ENCODE measurements around the gene RIPK1. TPM values are rescaled to one million over a fixed set of nuclear protein-coding genes. Genes with fewer than 3 reads are reported as not detected.

Gene RIPK1
- polyA plus RNA-seq, 1 of the 3 experiments (the other 2 are of a cell fraction): 12.0 TPM

DNA sequence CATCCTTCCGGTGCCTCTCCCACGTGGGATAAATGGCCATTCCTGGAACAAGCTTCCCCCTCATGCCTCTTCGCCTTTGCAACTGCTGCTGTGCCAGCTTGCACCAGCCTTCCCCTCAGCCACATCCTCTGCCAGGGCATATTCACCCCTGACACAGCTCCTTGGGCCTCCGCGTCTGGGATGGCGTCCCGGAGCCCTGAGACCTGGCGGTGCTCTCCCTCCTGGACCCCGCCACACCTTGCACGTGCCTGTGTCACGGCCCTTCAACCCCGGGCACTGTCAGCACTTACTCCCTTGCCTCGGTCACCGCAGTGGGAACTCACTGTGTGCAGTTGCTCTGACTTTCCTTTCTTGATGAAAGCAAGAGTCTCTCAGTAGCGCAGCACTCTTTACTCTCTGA, 63.4 kb downstream of the RIPK1 start:
- Histone ChIP-seq H3K27ac (ENCODE audit: low read depth in 2 of 2, low read length in 1 of 2) (no peak overlapping the region), H4K20me1 (ENCODE audit: insufficient read depth) (no peaks in the 10 kb centered on the region), H3K9ac (no peak overlapping the region), H3K27me3 (ENCODE audit: insufficient read depth) (no peaks in the 10 kb centered on the region), H3F3A (replicated peaks; ENCODE audit: insufficient read depth) (no peaks in the 10 kb centered on the region), H2AFZ (ENCODE audit: low read depth) (no peak overlapping the region), H3K36me3 (replicated peaks in 1 of 2; ENCODE audit: control insufficient read depth in 1 of 2, insufficient read depth in 2 of 2, low read length in 1 of 2) (peaks cover 19 to 25% of the 10 kb centered on the region in 2 experiments), H3K4me2 (no peak overlapping the region), H3K9me3 (no peaks in the 10 kb centered on the region), H3K79me2 (ENCODE audit: insufficient read depth) (no peaks in the 10 kb centered on the region), H3K4me1 (ENCODE audit: control insufficient read depth in 1 of 2, insufficient read depth in 2 of 2, low read depth in 1 of 2, low read length in 1 of 2) (no peaks in the 10 kb centered on the region), H3K4me3 (ENCODE audit: low read depth in 2 of 2, low read length in 1 of 2) (no peak overlapping the region), H3K9me2 (no peaks in the 10 kb centered on the region)
- POLR2A ChIA-PET: no interaction called here
- CTCF ChIA-PET: interaction anchor here (0.8 to 1.2 kb wide), 3 partner anchors 9 to 120 kb away, joined by 3 to 5 read pairs (median 3); no protein-coding TSS in a partner anchor
- DNase-seq: no peak
- TF ChIP-seq JUND (IDR thresholded peaks at IDR 0.05): no peak
- TF ChIP-seq FOSL2 (IDR thresholded peaks at IDR 0.05; ENCODE audit: borderline replicate concordance, low read depth): no peak
- 95% methylated on average over 12 of the region's 15 CpGs for WGBS (ENCODE audit: low lambda C conversion rate)

DNA sequence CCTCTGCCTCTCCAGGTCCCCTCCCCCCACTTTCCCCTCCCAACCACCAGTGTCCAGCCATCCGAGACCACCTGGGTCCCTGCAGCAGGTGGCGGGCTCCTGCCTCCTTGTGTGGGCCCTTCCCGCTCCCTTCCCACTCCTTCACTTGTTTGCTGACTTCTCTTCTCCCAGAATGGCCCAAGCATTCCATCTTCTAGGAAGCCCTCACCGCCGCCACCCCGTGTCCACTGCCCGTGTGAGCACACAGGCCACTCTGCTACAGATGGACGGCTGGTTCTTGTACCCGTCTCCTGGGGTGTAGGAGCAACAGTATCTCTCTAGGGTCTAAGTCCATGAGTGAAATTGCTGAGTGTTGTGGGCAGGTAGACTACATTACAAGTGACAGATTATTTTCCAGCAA, 65.2 kb downstream of the RIPK1 start:
- ChIA-PET POLR2A (no interaction called here), CTCF (interaction anchor here (1.2 kb wide), 1 partner anchor 118 kb away, joined by 4 read pairs; no protein-coding TSS in a partner anchor)
- Histone ChIP-seq H3K36me3 (replicated peaks in 1 of 2; ENCODE audit: control insufficient read depth in 1 of 2, insufficient read depth in 2 of 2, low read length in 1 of 2) (peaks cover 30 to 35% of the 10 kb centered on the region in 2 experiments), H3K4me2 (no peak overlapping the region), H3K9ac (no peak overlapping the region), H3K79me2 (ENCODE audit: insufficient read depth) (no peaks in the 10 kb centered on the region), H4K20me1 (ENCODE audit: insufficient read depth) (no peaks in the 10 kb centered on the region), H3K4me3 (ENCODE audit: low read depth in 2 of 2, low read length in 1 of 2) (no peak overlapping the region), H3F3A (replicated peaks; ENCODE audit: insufficient read depth) (peaks cover 6% of the 10 kb centered on the region), H3K9me2 (no peaks in the 10 kb centered on the region), H3K27ac (ENCODE audit: low read depth in 2 of 2, low read length in 1 of 2) (no peak overlapping the region), H3K9me3 (no peaks in the 10 kb centered on the region), H3K4me1 (ENCODE audit: control insufficient read depth in 1 of 2, insufficient read depth in 2 of 2, low read depth in 1 of 2, low read length in 1 of 2) (no peaks in the 10 kb centered on the region), H3K27me3 (ENCODE audit: insufficient read depth) (no peaks in the 10 kb centered on the region), H2AFZ (ENCODE audit: low read depth) (no peak overlapping the region)
- no peak for TF ChIP-seq EZH2phosphoT487 (IDR thresholded peaks at IDR 0.05; ENCODE audit: borderline replicate concordance, low read depth)
- no peak for TF ChIP-seq RCOR1 (IDR thresholded peaks at IDR 0.05; ENCODE audit: low read length)
- TF ChIP-seq FOSL2 (IDR thresholded peaks at IDR 0.05; ENCODE audit: borderline replicate concordance, low read depth): no peak
- TF ChIP-seq RXRA (IDR thresholded peaks at IDR 0.05; ENCODE audit: borderline replicate concordance, low read depth): no peak
- no peak for TF ChIP-seq GABPA (IDR thresholded peaks at IDR 0.05; ENCODE audit: low read depth)
- no peak for TF ChIP-seq RAD21 (IDR thresholded peaks at IDR 0.05; ENCODE audit: low read length)
- 93% methylated on average over 9 of the region's 9 CpGs for WGBS (ENCODE audit: low lambda C conversion rate)
- DNase-seq: no peak

DNA sequence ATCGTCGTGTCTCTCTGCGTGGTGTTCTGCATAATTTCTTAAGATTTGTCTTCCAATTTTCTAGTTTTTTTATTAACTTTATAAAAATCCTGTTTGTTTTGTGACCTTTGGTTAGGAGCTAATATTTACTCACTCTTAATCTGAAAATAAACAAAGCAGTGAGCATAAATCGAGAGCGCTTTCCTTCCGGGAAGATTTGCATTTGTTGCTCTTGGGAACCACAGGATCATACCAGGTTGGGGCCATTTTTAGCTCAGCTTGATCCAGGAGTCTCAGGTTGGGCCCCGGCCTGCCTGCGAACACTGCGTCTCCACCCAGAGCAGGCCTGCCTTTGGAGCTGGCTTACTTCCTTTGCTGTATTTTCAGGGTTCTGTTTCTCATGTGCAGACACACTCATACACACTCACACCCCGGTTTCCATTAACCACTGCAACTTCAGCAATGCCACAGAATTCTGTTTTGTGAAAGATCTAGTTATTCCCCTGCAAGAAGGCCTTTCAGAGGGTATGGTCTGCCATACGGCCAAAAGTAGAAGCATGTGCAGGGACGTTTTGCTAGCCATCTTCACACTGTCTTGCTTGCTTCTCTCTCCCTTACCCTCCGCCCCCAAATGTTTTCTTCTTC, 67.5 kb downstream of the RIPK1 start:
- POLR2A ChIA-PET: interaction anchor here (0.6 kb wide), 1 partner anchor 76 kb away, joined by 3 read pairs; no protein-coding TSS in a partner anchor
- WGBS (ENCODE audit: low lambda C conversion rate): 85% methylated on average over 13 of the region's 13 CpGs
- no peaks in the 10 kb centered on the region for H3K9me2 ChIP-seq
- DNase-seq: no peak
- no peak overlapping the region for H3K4me2 ChIP-seq
- no peaks in the 10 kb centered on the region for H3K4me1 ChIP-seq (ENCODE audit: control insufficient read depth in 1 of 2, insufficient read depth in 2 of 2, low read depth in 1 of 2, low read length in 1 of 2)
- peaks cover 21 to 43% of the 10 kb centered on the region in 2 experiments for H3K36me3 ChIP-seq (replicated peaks in 1 of 2; ENCODE audit: control insufficient read depth in 1 of 2, insufficient read depth in 2 of 2, low read length in 1 of 2)
- H3K4me3 ChIP-seq (ENCODE audit: low read depth in 2 of 2, low read length in 1 of 2): no peak overlapping the region
- H3K27me3 ChIP-seq (ENCODE audit: insufficient read depth): no peaks in the 10 kb centered on the region
- no peaks in the 10 kb centered on the region for H4K20me1 ChIP-seq (ENCODE audit: insufficient read depth)
- no peak overlapping the region for H3K9ac ChIP-seq
- H3K79me2 ChIP-seq (ENCODE audit: insufficient read depth): no peaks in the 10 kb centered on the region
- no peak overlapping the region for H3K27ac ChIP-seq (ENCODE audit: low read depth in 2 of 2, low read length in 1 of 2)
- TF ChIP-seq YY1 (IDR thresholded peaks at IDR 0.05; ENCODE audit: low read depth): no peak
- TF ChIP-seq, protein P1, sequence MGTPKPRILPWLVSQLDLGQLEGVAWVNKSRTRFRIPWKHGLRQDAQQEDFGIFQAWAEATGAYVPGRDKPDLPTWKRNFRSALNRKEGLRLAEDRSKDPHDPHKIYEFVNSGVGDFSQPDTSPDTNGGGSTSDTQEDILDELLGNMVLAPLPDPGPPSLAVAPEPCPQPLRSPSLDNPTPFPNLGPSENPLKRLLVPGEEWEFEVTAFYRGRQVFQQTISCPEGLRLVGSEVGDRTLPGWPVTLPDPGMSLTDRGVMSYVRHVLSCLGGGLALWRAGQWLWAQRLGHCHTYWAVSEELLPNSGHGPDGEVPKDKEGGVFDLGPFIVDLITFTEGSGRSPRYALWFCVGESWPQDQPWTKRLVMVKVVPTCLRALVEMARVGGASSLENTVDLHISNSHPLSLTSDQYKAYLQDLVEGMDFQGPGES (IDR thresholded peaks at IDR 0.05; ENCODE audit: low read depth, low read length): no peak
- TF ChIP-seq, protein P2, sequence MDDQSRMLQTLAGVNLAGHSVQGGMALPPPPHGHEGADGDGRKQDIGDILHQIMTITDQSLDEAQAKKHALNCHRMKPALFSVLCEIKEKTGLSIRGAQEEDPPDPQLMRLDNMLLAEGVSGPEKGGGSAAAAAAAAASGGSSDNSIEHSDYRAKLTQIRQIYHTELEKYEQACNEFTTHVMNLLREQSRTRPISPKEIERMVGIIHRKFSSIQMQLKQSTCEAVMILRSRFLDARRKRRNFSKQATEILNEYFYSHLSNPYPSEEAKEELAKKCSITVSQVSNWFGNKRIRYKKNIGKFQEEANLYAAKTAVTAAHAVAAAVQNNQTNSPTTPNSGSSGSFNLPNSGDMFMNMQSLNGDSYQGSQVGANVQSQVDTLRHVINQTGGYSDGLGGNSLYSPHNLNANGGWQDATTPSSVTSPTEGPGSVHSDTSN (IDR thresholded peaks at IDR 0.05): no peak
- no peak for TF ChIP-seq FOXM1 (IDR thresholded peaks at IDR 0.05; ENCODE audit: low read depth)
- no peak for TF ChIP-seq GABPA (IDR thresholded peaks at IDR 0.05; ENCODE audit: low read depth)
- TF ChIP-seq, protein P3, sequence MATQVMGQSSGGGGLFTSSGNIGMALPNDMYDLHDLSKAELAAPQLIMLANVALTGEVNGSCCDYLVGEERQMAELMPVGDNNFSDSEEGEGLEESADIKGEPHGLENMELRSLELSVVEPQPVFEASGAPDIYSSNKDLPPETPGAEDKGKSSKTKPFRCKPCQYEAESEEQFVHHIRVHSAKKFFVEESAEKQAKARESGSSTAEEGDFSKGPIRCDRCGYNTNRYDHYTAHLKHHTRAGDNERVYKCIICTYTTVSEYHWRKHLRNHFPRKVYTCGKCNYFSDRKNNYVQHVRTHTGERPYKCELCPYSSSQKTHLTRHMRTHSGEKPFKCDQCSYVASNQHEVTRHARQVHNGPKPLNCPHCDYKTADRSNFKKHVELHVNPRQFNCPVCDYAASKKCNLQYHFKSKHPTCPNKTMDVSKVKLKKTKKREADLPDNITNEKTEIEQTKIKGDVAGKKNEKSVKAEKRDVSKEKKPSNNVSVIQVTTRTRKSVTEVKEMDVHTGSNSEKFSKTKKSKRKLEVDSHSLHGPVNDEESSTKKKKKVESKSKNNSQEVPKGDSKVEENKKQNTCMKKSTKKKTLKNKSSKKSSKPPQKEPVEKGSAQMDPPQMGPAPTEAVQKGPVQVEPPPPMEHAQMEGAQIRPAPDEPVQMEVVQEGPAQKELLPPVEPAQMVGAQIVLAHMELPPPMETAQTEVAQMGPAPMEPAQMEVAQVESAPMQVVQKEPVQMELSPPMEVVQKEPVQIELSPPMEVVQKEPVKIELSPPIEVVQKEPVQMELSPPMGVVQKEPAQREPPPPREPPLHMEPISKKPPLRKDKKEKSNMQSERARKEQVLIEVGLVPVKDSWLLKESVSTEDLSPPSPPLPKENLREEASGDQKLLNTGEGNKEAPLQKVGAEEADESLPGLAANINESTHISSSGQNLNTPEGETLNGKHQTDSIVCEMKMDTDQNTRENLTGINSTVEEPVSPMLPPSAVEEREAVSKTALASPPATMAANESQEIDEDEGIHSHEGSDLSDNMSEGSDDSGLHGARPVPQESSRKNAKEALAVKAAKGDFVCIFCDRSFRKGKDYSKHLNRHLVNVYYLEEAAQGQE (IDR thresholded peaks at IDR 0.05; ENCODE audit: low read depth, low read length): no peak
- TF ChIP-seq, protein P4, sequence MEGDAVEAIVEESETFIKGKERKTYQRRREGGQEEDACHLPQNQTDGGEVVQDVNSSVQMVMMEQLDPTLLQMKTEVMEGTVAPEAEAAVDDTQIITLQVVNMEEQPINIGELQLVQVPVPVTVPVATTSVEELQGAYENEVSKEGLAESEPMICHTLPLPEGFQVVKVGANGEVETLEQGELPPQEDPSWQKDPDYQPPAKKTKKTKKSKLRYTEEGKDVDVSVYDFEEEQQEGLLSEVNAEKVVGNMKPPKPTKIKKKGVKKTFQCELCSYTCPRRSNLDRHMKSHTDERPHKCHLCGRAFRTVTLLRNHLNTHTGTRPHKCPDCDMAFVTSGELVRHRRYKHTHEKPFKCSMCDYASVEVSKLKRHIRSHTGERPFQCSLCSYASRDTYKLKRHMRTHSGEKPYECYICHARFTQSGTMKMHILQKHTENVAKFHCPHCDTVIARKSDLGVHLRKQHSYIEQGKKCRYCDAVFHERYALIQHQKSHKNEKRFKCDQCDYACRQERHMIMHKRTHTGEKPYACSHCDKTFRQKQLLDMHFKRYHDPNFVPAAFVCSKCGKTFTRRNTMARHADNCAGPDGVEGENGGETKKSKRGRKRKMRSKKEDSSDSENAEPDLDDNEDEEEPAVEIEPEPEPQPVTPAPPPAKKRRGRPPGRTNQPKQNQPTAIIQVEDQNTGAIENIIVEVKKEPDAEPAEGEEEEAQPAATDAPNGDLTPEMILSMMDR (IDR thresholded peaks at IDR 0.05): no peak
- no peak overlapping the region for H2AFZ ChIP-seq (ENCODE audit: low read depth)
- H3K9me3 ChIP-seq: no peaks in the 10 kb centered on the region
- CTCF ChIA-PET: no interaction called here
- peaks cover 6% of the 10 kb centered on the region for H3F3A ChIP-seq (replicated peaks; ENCODE audit: insufficient read depth)

Measured in SK-N-SH (cell line).